Nephron progenitor cell (in vitro differentiated cells): ENCODE results near the gene MAP3K5.
"Not testable (repeated sequence)": the region's sequence is repeated elsewhere in the genome, so short reads cannot be mapped to it uniquely, and the experiment has no call there.

Experiments used
- DNase-seq: peaks from one replicate; pipeline ENCODE4 v3.0.0; 2021
- H3K27ac Mint-ChIP-seq: 2 replicates; pipeline ENCODE4 v1.8.0; 2021; ENCODE audit warnings: mild to moderate bottlenecking, moderate library complexity, mixed read lengths
- H3K27me3 Mint-ChIP-seq: 2 replicates; pipeline ENCODE4 v1.8.0; 2021; ENCODE audit warnings: mild to moderate bottlenecking, low read depth, mixed read lengths; ENCODE audit not compliant: poor library complexity
- H3K36me3 Mint-ChIP-seq: 2 replicates; pipeline ENCODE4 v1.8.0; 2021; ENCODE audit warnings: low read depth, mixed read lengths
- H3K4me1 Mint-ChIP-seq: 2 replicates; pipeline ENCODE4 v1.8.0; 2021; ENCODE audit warnings: mixed read lengths
- H3K4me3 Mint-ChIP-seq: 2 replicates; pipeline ENCODE4 v1.8.0; 2021; ENCODE audit warnings: mild to moderate bottlenecking, moderate library complexity, mixed read lengths
- H3K9me3 Mint-ChIP-seq: 2 replicates; pipeline ENCODE4 v1.8.0; 2021; ENCODE audit warnings: mild to moderate bottlenecking, moderate library complexity, mixed read lengths
- CTCF ChIP-seq: fragments of 200-600 bp; sonication (generic); IDR thresholded peaks from 2 replicates; pipeline ENCODE4 v1.5.0; 2021; ENCODE audit warnings: antibody characterized with exemption

MAP3K5 gene

GRCh38 chr6:136593748-136594490 lies 198.4 kb downstream of the MAP3K5 start:
- Mint-ChIP-seq H3K27me3 (no peaks in the 10 kb centered on the region), H3K27ac (no peak overlapping the region)
- no peak for TF ChIP-seq CTCF

GRCh38 chr6:136592930-136593673 lies 199.2 kb downstream of the MAP3K5 start:
- H3K4me3 Mint-ChIP-seq = no peak overlapping the region
- no peaks in the 10 kb centered on the region for H3K27me3 Mint-ChIP-seq
- H3K9me3 Mint-ChIP-seq = peaks cover 6% of the 10 kb centered on the region
- H3K27ac Mint-ChIP-seq = no peak overlapping the region
- no peaks in the 10 kb centered on the region for H3K36me3 Mint-ChIP-seq
- no peak for DNase-seq
- no peaks in the 10 kb centered on the region for H3K4me1 Mint-ChIP-seq
- no peak for TF ChIP-seq CTCF

More at GRCh38 chr6:136593748-136594490, 198.4 kb downstream of the MAP3K5 start:
- Mint-ChIP-seq H3K9me3 (peaks cover 6% of the 10 kb centered on the region), H3K4me1 (no peaks in the 10 kb centered on the region), H3K36me3 (no peaks in the 10 kb centered on the region), H3K4me3 (no peak overlapping the region)
- no peak for DNase-seq

DNA sequence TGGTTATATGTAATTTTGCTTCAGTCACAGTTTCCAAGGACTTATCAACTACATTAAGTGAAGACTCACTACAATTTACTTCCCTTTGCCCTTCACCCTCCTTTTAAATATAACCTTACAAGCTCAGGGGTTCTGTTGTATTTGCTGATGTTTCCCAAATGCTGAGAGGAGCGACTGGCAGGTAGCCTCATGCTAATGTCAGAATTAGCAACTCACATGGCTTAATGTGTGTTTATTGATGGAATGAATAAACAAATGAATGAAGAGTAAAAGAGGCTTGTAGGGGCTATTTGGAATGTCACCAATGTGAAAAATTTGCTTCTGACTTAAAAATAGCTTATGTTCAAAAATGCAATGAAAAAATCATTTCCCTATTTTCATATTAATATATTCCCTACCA lies 200.7 kb downstream of the MAP3K5 start:
- Mint-ChIP-seq H3K27me3 (no peaks in the 10 kb centered on the region), H3K9me3 (peaks cover 6% of the 10 kb centered on the region), H3K36me3 (no peaks in the 10 kb centered on the region), H3K4me1 (no peaks in the 10 kb centered on the region), H3K27ac (no peak overlapping the region), H3K4me3 (no peak overlapping the region)
- TF ChIP-seq CTCF = no peak
- no peak for DNase-seq

GRCh38 chr6:136590846-136591245 lies 201.4 kb downstream of the MAP3K5 start:
- DNase-seq, H3K9me3 Mint-ChIP-seq, H3K27me3 Mint-ChIP-seq, H3K36me3 Mint-ChIP-seq, H3K4me1 Mint-ChIP-seq, H3K27ac Mint-ChIP-seq, H3K4me3 Mint-ChIP-seq: not testable (repeated sequence)

DNA sequence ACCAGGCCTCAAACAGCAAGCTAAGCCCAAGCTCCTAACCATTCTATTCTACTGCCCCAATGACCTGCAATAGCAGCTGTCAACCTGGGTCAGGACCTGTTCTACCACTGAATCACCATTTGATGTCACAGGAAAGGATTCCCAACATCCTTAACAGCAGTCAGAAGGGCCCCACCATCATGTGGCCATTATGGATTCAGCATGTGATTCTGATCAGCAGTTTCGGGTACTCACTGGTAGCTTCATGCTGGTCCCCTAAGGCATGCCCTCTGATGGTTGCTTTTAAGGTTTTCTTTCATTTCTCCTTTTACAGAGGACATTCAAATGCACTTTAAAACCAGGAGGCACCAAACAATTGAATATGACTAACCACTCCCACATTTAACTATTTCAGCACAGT lies 204.8 kb downstream of the MAP3K5 start:
- H3K9me3 Mint-ChIP-seq = peaks cover 12% of the 10 kb centered on the region
- no peak overlapping the region for H3K4me3 Mint-ChIP-seq
- peaks cover 2% of the 10 kb centered on the region for H3K27me3 Mint-ChIP-seq
- no peaks in the 10 kb centered on the region for H3K4me1 Mint-ChIP-seq
- H3K27ac Mint-ChIP-seq = no peak overlapping the region
- no peaks in the 10 kb centered on the region for H3K36me3 Mint-ChIP-seq
- TF ChIP-seq CTCF = no peak
- no peak for DNase-seq

DNA sequence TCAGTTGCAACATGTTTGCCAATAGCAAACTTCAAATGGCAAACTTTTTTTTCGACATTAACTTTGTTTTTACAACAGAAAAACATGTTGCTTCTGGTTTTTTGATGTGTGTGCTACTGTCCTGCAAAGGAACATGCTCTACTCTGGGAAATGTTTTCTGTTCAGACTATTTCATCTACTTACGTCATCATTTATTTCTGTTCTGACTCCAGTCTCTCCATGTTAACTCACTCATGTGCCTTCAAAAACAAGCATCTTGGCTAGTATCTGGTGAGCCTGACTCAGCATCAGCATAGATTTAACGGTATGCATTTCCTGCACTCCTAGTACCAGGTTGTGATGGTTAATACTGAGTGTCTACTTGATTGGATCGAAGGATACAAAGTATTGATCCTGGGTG lies 206.0 kb downstream of the MAP3K5 start:
- no peaks in the 10 kb centered on the region for H3K4me1 Mint-ChIP-seq
- DNase-seq = no peak
- no peaks in the 10 kb centered on the region for H3K36me3 Mint-ChIP-seq
- no peak for TF ChIP-seq CTCF
- H3K27me3 Mint-ChIP-seq = peaks cover 2% of the 10 kb centered on the region
- no peak overlapping the region for H3K27ac Mint-ChIP-seq
- H3K9me3 Mint-ChIP-seq = peaks cover 12% of the 10 kb centered on the region
- no peak overlapping the region for H3K4me3 Mint-ChIP-seq

GRCh38 chr6:136585523-136585922 lies 206.8 kb downstream of the MAP3K5 start:
- not testable (repeated sequence) for H3K4me1 Mint-ChIP-seq, H3K9me3 Mint-ChIP-seq, DNase-seq, H3K36me3 Mint-ChIP-seq, H3K27ac Mint-ChIP-seq, H3K4me3 Mint-ChIP-seq, H3K27me3 Mint-ChIP-seq

DNA sequence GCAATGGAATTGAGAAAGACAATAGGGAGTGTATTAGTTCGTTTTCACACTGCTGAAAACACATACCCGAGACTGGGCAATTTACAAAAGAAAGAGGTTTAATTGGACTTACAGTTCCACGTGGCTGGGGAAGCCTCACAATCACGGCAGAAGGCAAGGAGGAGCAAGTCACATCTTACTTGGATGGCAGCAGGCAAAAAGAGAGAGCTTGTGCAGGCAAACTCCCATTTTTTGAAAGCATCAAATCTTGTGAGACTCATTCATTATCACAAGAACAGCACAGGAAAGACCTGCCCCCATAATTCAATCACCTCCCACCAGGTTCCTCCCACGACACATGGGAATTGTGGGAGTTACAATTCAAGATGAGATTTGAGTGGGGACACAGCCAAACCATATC lies 208.0 kb downstream of the MAP3K5 start:
- H3K4me3 Mint-ChIP-seq, DNase-seq, H3K27me3 Mint-ChIP-seq, H3K27ac Mint-ChIP-seq, H3K36me3 Mint-ChIP-seq, H3K4me1 Mint-ChIP-seq, H3K9me3 Mint-ChIP-seq: not testable (repeated sequence)
